Epithelial cell of prostate (primary cell): Measurements from ENCODE around the gene MDGA2.

Experiments
- DNase-seq: peaks from one replicate; pipeline ENCODE4 v3.0.0-alpha.2; 2011; ENCODE audit warnings: low read depth, low spot score
- H3K27ac ChIP-seq: fragments of 450-650 bp; 2 replicates; pipeline ENCODE4 v1.5.1; 2017; ENCODE audit warnings: mild to moderate bottlenecking

The MDGA2 gene

GRCh38 chr14:46818147-46818546 lies 857.3 kb downstream of the MDGA2 start:
- no peak overlapping the region for H3K27ac ChIP-seq
- DNase-seq: no peak

GRCh38 chr14:46793144-46793543 lies 882.3 kb downstream of the MDGA2 start:
- DNase-seq: no peak
- no peak overlapping the region for H3K27ac ChIP-seq
